ENCODE data around the gene CNTN1.

DNA sequence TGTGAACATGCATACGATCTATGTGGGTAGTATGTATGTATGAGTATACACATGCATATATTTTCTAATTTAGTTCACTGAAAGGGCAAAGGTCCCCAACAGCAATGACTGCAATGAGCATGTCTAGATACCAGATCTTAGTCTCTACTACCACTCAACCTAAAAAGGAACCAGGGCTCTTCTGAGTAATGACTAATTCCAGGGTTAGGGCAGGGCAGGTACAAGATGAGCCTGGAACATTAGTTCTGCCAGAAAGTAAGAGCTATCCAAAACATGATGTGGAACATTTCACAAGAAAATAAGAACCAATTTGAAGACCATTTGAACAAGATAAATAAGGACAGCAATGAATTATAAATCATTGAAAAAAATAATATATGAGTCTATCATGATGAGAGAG, 404.6 kb downstream of the CNTN1 start:
- TF ChIP-seq POLR2A (IDR thresholded peaks at IDR 0.05) = no peak
- TF ChIP-seq, protein P1, sequence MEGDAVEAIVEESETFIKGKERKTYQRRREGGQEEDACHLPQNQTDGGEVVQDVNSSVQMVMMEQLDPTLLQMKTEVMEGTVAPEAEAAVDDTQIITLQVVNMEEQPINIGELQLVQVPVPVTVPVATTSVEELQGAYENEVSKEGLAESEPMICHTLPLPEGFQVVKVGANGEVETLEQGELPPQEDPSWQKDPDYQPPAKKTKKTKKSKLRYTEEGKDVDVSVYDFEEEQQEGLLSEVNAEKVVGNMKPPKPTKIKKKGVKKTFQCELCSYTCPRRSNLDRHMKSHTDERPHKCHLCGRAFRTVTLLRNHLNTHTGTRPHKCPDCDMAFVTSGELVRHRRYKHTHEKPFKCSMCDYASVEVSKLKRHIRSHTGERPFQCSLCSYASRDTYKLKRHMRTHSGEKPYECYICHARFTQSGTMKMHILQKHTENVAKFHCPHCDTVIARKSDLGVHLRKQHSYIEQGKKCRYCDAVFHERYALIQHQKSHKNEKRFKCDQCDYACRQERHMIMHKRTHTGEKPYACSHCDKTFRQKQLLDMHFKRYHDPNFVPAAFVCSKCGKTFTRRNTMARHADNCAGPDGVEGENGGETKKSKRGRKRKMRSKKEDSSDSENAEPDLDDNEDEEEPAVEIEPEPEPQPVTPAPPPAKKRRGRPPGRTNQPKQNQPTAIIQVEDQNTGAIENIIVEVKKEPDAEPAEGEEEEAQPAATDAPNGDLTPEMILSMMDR (IDR thresholded peaks at IDR 0.05) = no peak
